Mesenchymal stem cell (in vitro differentiated cells and primary cell): ENCODE data around the gene EMB.
A peak's percentile ranks its signal among the peaks of the same experiment; 100 is the strongest.
"Not testable (repeated sequence)": the region's sequence is repeated elsewhere in the genome, so short reads cannot be mapped to it uniquely, and the experiment has no call there.

Source experiments
- DNase-seq: peaks from one replicate; pipeline ENCODE4 v3.0.0-alpha.2; 2013
- H2AFZ ChIP-seq: one replicate; pipeline ENCODE4 v1.6.1; 2013; ENCODE audit warnings: low read depth, mild to moderate bottlenecking, control low read depth, inconsistent platforms, low read length, moderate library complexity
- H2AK5ac ChIP-seq: 2 replicates; pipeline ENCODE4 v1.6.1; 2013; ENCODE audit warnings: low read length, moderate library complexity, mild to moderate bottlenecking, inconsistent platforms; ENCODE audit not compliant: severe bottlenecking
- H2BK120ac ChIP-seq: one replicate; pipeline ENCODE4 v1.6.1; 2013; ENCODE audit warnings: low read depth, mild to moderate bottlenecking, inconsistent platforms, low read length, moderate library complexity
- H2BK12ac ChIP-seq, 2 experiments: one replicate each; pipeline ENCODE4 v1.6.1; 2013; ENCODE audit warnings: inconsistent platforms in 2 of 2, low read length in 2 of 2, mild to moderate bottlenecking in 2 of 2, moderate library complexity in 2 of 2, control low read depth in 1 of 2
- H2BK15ac ChIP-seq: one replicate; pipeline ENCODE4 v1.6.1; 2013; ENCODE audit warnings: mild to moderate bottlenecking, low read depth, inconsistent platforms; ENCODE audit not compliant: poor library complexity, severe bottlenecking
- H2BK5ac ChIP-seq: 2 replicates; pipeline ENCODE4 v1.6.1; 2013; ENCODE audit warnings: low read depth, mild to moderate bottlenecking, low read length, control low read depth, inconsistent platforms; ENCODE audit not compliant: poor library complexity, severe bottlenecking
- H3K14ac ChIP-seq, 2 experiments: one replicate each; pipeline ENCODE4 v1.6.1; 2013; ENCODE audit warnings: inconsistent platforms in 2 of 2, low read length in 2 of 2, control low read depth in 1 of 2, mild to moderate bottlenecking in 1 of 2, moderate library complexity in 1 of 2
- H3K18ac ChIP-seq, 2 experiments: one replicate each; pipeline ENCODE4 v1.6.1; 2013; ENCODE audit warnings: inconsistent platforms in 2 of 2, low read length in 2 of 2, control low read depth in 1 of 2, low read depth in 1 of 2, mild to moderate bottlenecking in 1 of 2
- H3K23ac ChIP-seq, 2 experiments: one replicate each; pipeline ENCODE4 v1.6.1; 2013; ENCODE audit warnings: inconsistent platforms in 2 of 2, low read length in 2 of 2, mild to moderate bottlenecking in 2 of 2, moderate library complexity in 2 of 2, control low read depth in 1 of 2
- H3K27ac ChIP-seq: 2 replicates; pipeline ENCODE4 v1.5.1; 2013; ENCODE audit warnings: mild to moderate bottlenecking, moderate library complexity, low read length, control low read depth, inconsistent platforms; ENCODE audit not compliant: poor library complexity, severe bottlenecking
- H3K27me3 ChIP-seq, 2 experiments: 2 replicates each; pipeline versions ENCODE4 v1.6.1 to v1.7.0; 2013; ENCODE audit warnings: low read length in 2 of 2, mild to moderate bottlenecking in 2 of 2, moderate library complexity in 2 of 2, control low read depth in 1 of 2, inconsistent platforms in 1 of 2; ENCODE audit not compliant: control insufficient read depth in 1 of 2, insufficient read depth in 1 of 2
- H3K36me3 ChIP-seq, 2 experiments: 2 replicates each; pipeline versions ENCODE4 v1.6.1 to v1.7.0; 2013; ENCODE audit warnings: low read length in 2 of 2, control low read depth in 1 of 2, inconsistent platforms in 1 of 2, low read depth in 1 of 2, mild to moderate bottlenecking in 1 of 2; ENCODE audit not compliant: insufficient read depth in 2 of 2, control insufficient read depth in 1 of 2
- H3K4ac ChIP-seq, 2 experiments: one replicate each; pipeline ENCODE4 v1.6.1; 2013; ENCODE audit warnings: inconsistent platforms in 2 of 2, low read length in 2 of 2, mild to moderate bottlenecking in 2 of 2, moderate library complexity in 2 of 2, control low read depth in 1 of 2, low read depth in 1 of 2
- H3K4me1 ChIP-seq: 2 replicates; pipeline ENCODE4 v1.6.1; 2013; ENCODE audit warnings: low read depth, low read length, control low read depth; ENCODE audit not compliant: control insufficient read depth, insufficient read depth
- H3K4me2 ChIP-seq: 2 replicates; pipeline ENCODE4 v1.6.1; 2013; ENCODE audit warnings: low read length, mild to moderate bottlenecking, inconsistent platforms; ENCODE audit not compliant: poor library complexity, severe bottlenecking
- H3K4me3 ChIP-seq, 2 experiments: 2 replicates each; pipeline versions ENCODE4 v1.5.1 to v1.7.0; 2013; ENCODE audit warnings: low read length in 2 of 2, mild to moderate bottlenecking in 2 of 2, control low read depth in 1 of 2, low read depth in 1 of 2; ENCODE audit not compliant: insufficient read depth in 1 of 2
- H3K79me1 ChIP-seq: replicated peaks from 2 replicates; pipeline ENCODE4 v1.6.1; 2013; ENCODE audit warnings: mild to moderate bottlenecking, control low read depth, low read length, inconsistent platforms; ENCODE audit not compliant: poor library complexity, severe bottlenecking
- H3K9ac ChIP-seq: 2 replicates; pipeline ENCODE4 v1.7.0; 2013; ENCODE audit warnings: mild to moderate bottlenecking, low read length, moderate library complexity
- H3K9me3 ChIP-seq: 2 replicates; pipeline ENCODE4 v1.7.0; 2013; ENCODE audit warnings: mild to moderate bottlenecking, low read length; ENCODE audit not compliant: control insufficient read depth
- H4K8ac ChIP-seq: one replicate; pipeline ENCODE4 v1.6.1; 2013; ENCODE audit warnings: inconsistent platforms, mild to moderate bottlenecking, low read length, moderate library complexity
- H4K91ac ChIP-seq: one replicate; pipeline ENCODE4 v1.6.1; 2013; ENCODE audit warnings: mild to moderate bottlenecking, low read length, inconsistent platforms
- WGBS: methylation state at CpG from one replicate; pipeline ENCODE4 v1.1.7; 2013; ENCODE audit warnings: mixed read lengths; 5-methylcytosine and 5-hydroxymethylcytosine counted together

Gene EMB

DNA sequence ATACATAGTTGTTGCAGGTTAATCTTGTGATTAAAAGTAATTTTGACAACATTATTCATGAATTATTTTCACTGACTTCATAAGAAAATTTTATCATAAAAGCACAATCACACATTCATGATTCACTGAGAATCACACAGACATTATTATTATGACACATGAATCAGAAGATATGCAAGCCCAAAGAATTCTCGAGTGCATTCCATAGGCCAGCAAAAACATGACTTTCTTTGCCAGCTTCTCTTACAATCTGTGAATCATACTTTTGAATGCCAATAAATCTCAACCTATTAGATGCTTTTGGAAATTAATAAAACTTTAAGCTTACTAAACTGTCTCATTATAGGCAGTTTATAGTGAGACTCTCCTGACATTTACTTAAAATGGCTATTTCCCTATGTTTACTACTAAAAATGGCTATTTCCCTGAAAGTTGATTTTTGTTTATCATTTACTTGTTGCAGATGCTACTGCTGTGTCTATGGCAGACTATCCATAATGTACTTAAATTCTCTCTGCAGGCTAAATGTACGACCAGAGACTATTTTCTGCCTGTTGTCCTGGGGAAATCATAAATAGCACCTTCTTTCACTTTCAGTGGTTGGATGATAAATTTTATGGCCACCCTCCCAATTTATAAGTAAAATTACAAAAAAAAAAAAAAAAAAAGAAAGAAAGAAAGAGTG is 47.0 kb downstream of the EMB start:
- not testable (repeated sequence) for H2BK5ac ChIP-seq, H2BK12ac ChIP-seq, H4K8ac ChIP-seq, H3K27ac ChIP-seq, H3K14ac ChIP-seq, H2AK5ac ChIP-seq, H3K4me3 ChIP-seq, H3K9me3 ChIP-seq, H3K79me1 ChIP-seq, H2AFZ ChIP-seq, H3K4ac ChIP-seq, H3K27me3 ChIP-seq, H2BK120ac ChIP-seq, H3K4me1 ChIP-seq, H3K36me3 ChIP-seq, H3K23ac ChIP-seq, H3K18ac ChIP-seq, H4K91ac ChIP-seq, H3K4me2 ChIP-seq, H2BK15ac ChIP-seq
- DNase-seq: peak; percentile 5
- 69% methylated on average over 1 of the region's 2 CpGs for WGBS
- H3K9ac ChIP-seq: peak overlapping the region; percentile 45

GRCh38 chr5:50392289-50392688 is 48.8 kb downstream of the EMB start:
- WGBS: 80% methylated on average over 1 of the region's 3 CpGs
- not testable (repeated sequence) for H3K4ac ChIP-seq

GRCh38 chr5:50384381-50384780 is 56.7 kb downstream of the EMB start:
- H3K9me3 ChIP-seq, H3K27me3 ChIP-seq, H4K91ac ChIP-seq, H3K36me3 ChIP-seq, H4K8ac ChIP-seq, H3K14ac ChIP-seq, H3K23ac ChIP-seq, H2BK5ac ChIP-seq, H2BK12ac ChIP-seq, H3K27ac ChIP-seq, H2AK5ac ChIP-seq, H3K4me3 ChIP-seq, H2AFZ ChIP-seq, H3K18ac ChIP-seq, DNase-seq, H2BK15ac ChIP-seq, H2BK120ac ChIP-seq, H3K4me2 ChIP-seq, H3K4me1 ChIP-seq, H3K4ac ChIP-seq, H3K9ac ChIP-seq, H3K79me1 ChIP-seq: not testable (repeated sequence)
- 75% methylated on average over 2 of the region's 2 CpGs for WGBS

More at GRCh38 chr5:50392289-50392688, 48.8 kb downstream of the EMB start:
- not testable (repeated sequence) for H3K4me3 ChIP-seq, H2BK15ac ChIP-seq, H3K4me2 ChIP-seq, H3K36me3 ChIP-seq, DNase-seq, H2BK120ac ChIP-seq, H2BK5ac ChIP-seq, H3K18ac ChIP-seq, H4K91ac ChIP-seq, H3K79me1 ChIP-seq, H2AK5ac ChIP-seq, H3K4me1 ChIP-seq, H3K9ac ChIP-seq, H2AFZ ChIP-seq, H2BK12ac ChIP-seq, H4K8ac ChIP-seq, H3K9me3 ChIP-seq, H3K14ac ChIP-seq, H3K27me3 ChIP-seq, H3K27ac ChIP-seq, H3K23ac ChIP-seq

DNA sequence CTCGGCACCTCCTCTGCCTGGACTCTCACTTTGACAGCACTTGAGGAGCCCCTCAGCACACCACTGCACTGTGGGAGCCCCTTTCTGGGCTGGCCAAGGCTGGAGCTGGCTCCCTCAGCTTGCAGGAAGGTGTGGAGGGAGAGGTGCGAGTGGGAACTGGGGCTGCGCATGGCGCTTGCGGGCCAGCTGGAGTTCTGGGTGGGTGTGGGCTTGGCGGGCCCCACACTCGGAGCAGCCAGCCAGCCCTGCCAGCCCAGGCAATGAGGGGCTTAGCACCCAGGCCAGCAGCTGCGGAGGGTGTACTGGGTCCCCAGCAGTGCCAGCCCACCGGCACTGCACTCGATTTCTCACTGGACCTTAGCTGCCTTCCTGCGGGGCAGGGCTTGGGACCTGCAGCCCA is 64.4 kb downstream of the EMB start:
- not testable (repeated sequence) for H3K23ac ChIP-seq, H3K18ac ChIP-seq

More for the DNA sequence above, 64.4 kb downstream of the EMB start:
- H3K9ac ChIP-seq, H3K14ac ChIP-seq, H3K79me1 ChIP-seq, H2BK5ac ChIP-seq, H2BK120ac ChIP-seq, H3K4me3 ChIP-seq, H3K4me1 ChIP-seq, H2BK12ac ChIP-seq, H3K9me3 ChIP-seq, H3K4ac ChIP-seq, H3K27ac ChIP-seq, DNase-seq, H4K8ac ChIP-seq, H3K4me2 ChIP-seq, H3K27me3 ChIP-seq, H4K91ac ChIP-seq, H2AK5ac ChIP-seq, H2AFZ ChIP-seq, H3K36me3 ChIP-seq, H2BK15ac ChIP-seq: not testable (repeated sequence)
- 90% methylated on average over 10 of the region's 11 CpGs for WGBS
